ENCODE results near the gene SH3PXD2B.
"Not testable (repeated sequence)": the region's sequence is repeated elsewhere in the genome, so short reads cannot be mapped to it uniquely, and the experiment has no call there.

Gene SH3PXD2B

GRCh38 chr5:172407822-172408221 is 46.5 kb downstream of the SH3PXD2B start:
- DNase-seq (ENCODE audit: insufficient read length, low spot score) = no peak
- TF ChIP-seq TAF1 (IDR thresholded peaks at IDR 0.05; ENCODE audit: low read depth, low read length) = no peak
- no peak for TF ChIP-seq POLR2A (IDR thresholded peaks at IDR 0.05; ENCODE audit: low read depth, low read length)
- no peak for TF ChIP-seq PAX5 (IDR thresholded peaks at IDR 0.05; ENCODE audit: insufficient read depth, low read length, severe bottlenecking)
- no peak for TF ChIP-seq POLR2AphosphoS5 (IDR thresholded peaks at IDR 0.05; ENCODE audit: low read depth, low read length)
- TF ChIP-seq SPI1 (IDR thresholded peaks at IDR 0.05; ENCODE audit: low read depth, low read length) = no peak
- no peak for TF ChIP-seq POU2F2 (IDR thresholded peaks at IDR 0.05; ENCODE audit: low read depth, low read length)
- FAIRE-seq = no peak

GRCh38 chr5:172407241-172407691 is 47.1 kb downstream of the SH3PXD2B start:
- no peak for FAIRE-seq
- DNase-seq (ENCODE audit: insufficient read length, low spot score) = no peak
- no peak for TF ChIP-seq POU2F2 (IDR thresholded peaks at IDR 0.05; ENCODE audit: low read depth, low read length)
- TF ChIP-seq POLR2AphosphoS5 (IDR thresholded peaks at IDR 0.05; ENCODE audit: low read depth, low read length) = no peak
- TF ChIP-seq TAF1 (IDR thresholded peaks at IDR 0.05; ENCODE audit: low read depth, low read length) = no peak
- no peak for TF ChIP-seq PAX5 (IDR thresholded peaks at IDR 0.05; ENCODE audit: insufficient read depth, low read length, severe bottlenecking)
- TF ChIP-seq SPI1 (IDR thresholded peaks at IDR 0.05; ENCODE audit: low read depth, low read length) = no peak
- TF ChIP-seq POLR2A (IDR thresholded peaks at IDR 0.05; ENCODE audit: low read depth, low read length) = no peak

- FAIRE-seq (no peak), DNase-seq (ENCODE audit: insufficient read length, low spot score) (no peak)
- no peak for TF ChIP-seq POU2F2 (IDR thresholded peaks at IDR 0.05; ENCODE audit: low read depth, low read length)
- no peak for TF ChIP-seq POLR2AphosphoS5 (IDR thresholded peaks at IDR 0.05; ENCODE audit: low read depth, low read length)
- TF ChIP-seq SPI1 (IDR thresholded peaks at IDR 0.05; ENCODE audit: low read depth, low read length) = no peak
- TF ChIP-seq TAF1 (IDR thresholded peaks at IDR 0.05; ENCODE audit: low read depth, low read length) = no peak
- no peak for TF ChIP-seq PAX5 (IDR thresholded peaks at IDR 0.05; ENCODE audit: insufficient read depth, low read length, severe bottlenecking)
- TF ChIP-seq POLR2A (IDR thresholded peaks at IDR 0.05; ENCODE audit: low read depth, low read length) = no peak
Measured at GRCh38 chr5:172405226-172406107, 48.9 kb downstream of the SH3PXD2B start.

- TF ChIP-seq POLR2A (IDR thresholded peaks at IDR 0.05; ENCODE audit: low read depth, low read length) (no peak), POLR2AphosphoS5 (IDR thresholded peaks at IDR 0.05; ENCODE audit: low read depth, low read length) (no peak), PAX5 (IDR thresholded peaks at IDR 0.05; ENCODE audit: insufficient read depth, low read length, severe bottlenecking) (no peak), POU2F2 (IDR thresholded peaks at IDR 0.05; ENCODE audit: low read depth, low read length) (no peak), TAF1 (IDR thresholded peaks at IDR 0.05; ENCODE audit: low read depth, low read length) (no peak), SPI1 (IDR thresholded peaks at IDR 0.05; ENCODE audit: low read depth, low read length) (no peak)
- FAIRE-seq (no peak), DNase-seq (ENCODE audit: insufficient read length, low spot score) (no peak)
Measured at GRCh38 chr5:172404746-172405145, 49.6 kb downstream of the SH3PXD2B start.

GRCh38 chr5:172403817-172404216 is 50.5 kb downstream of the SH3PXD2B start:
- no peak for TF ChIP-seq TAF1 (IDR thresholded peaks at IDR 0.05; ENCODE audit: low read depth, low read length)
- no peak for TF ChIP-seq POU2F2 (IDR thresholded peaks at IDR 0.05; ENCODE audit: low read depth, low read length)
- TF ChIP-seq POLR2A (IDR thresholded peaks at IDR 0.05; ENCODE audit: low read depth, low read length) = no peak
- TF ChIP-seq SPI1 (IDR thresholded peaks at IDR 0.05; ENCODE audit: low read depth, low read length) = no peak
- TF ChIP-seq POLR2AphosphoS5 (IDR thresholded peaks at IDR 0.05; ENCODE audit: low read depth, low read length) = no peak
- no peak for TF ChIP-seq PAX5 (IDR thresholded peaks at IDR 0.05; ENCODE audit: insufficient read depth, low read length, severe bottlenecking)
- FAIRE-seq (no peak), DNase-seq (ENCODE audit: insufficient read length, low spot score) (no peak)

- DNase-seq (ENCODE audit: insufficient read length, low spot score) (no peak), FAIRE-seq (no peak)
- no peak for TF ChIP-seq POLR2A (IDR thresholded peaks at IDR 0.05; ENCODE audit: low read depth, low read length)
Measured at GRCh38 chr5:172403189-172403796, 51.0 kb downstream of the SH3PXD2B start.

- no peak for FAIRE-seq
- no peak for DNase-seq (ENCODE audit: insufficient read length, low spot score)
- TF ChIP-seq SPI1 (IDR thresholded peaks at IDR 0.05; ENCODE audit: low read depth, low read length) (no peak), POU2F2 (IDR thresholded peaks at IDR 0.05; ENCODE audit: low read depth, low read length) (no peak), POLR2AphosphoS5 (IDR thresholded peaks at IDR 0.05; ENCODE audit: low read depth, low read length) (no peak), TAF1 (IDR thresholded peaks at IDR 0.05; ENCODE audit: low read depth, low read length) (no peak), PAX5 (IDR thresholded peaks at IDR 0.05; ENCODE audit: insufficient read depth, low read length, severe bottlenecking) (no peak), POLR2A (IDR thresholded peaks at IDR 0.05; ENCODE audit: low read depth, low read length) (no peak)
Measured at GRCh38 chr5:172402531-172403188, 51.7 kb downstream of the SH3PXD2B start.

- not testable (repeated sequence) for DNase-seq (ENCODE audit: insufficient read length, low spot score); FAIRE-seq
Measured at GRCh38 chr5:172402031-172402430, 52.3 kb downstream of the SH3PXD2B start.

- no peak for DNase-seq (ENCODE audit: insufficient read length, low spot score)
- TF ChIP-seq TAF1 (IDR thresholded peaks at IDR 0.05; ENCODE audit: low read depth, low read length) = no peak
- TF ChIP-seq POLR2A (IDR thresholded peaks at IDR 0.05; ENCODE audit: low read depth, low read length) = no peak
- no peak for FAIRE-seq
Measured at GRCh38 chr5:172399826-172400225, 54.5 kb downstream of the SH3PXD2B start.

- no peak for FAIRE-seq
- TF ChIP-seq POU2F2 (IDR thresholded peaks at IDR 0.05; ENCODE audit: low read depth, low read length) (no peak), POLR2AphosphoS5 (IDR thresholded peaks at IDR 0.05; ENCODE audit: low read depth, low read length) (no peak), TAF1 (IDR thresholded peaks at IDR 0.05; ENCODE audit: low read depth, low read length) (no peak), PAX5 (IDR thresholded peaks at IDR 0.05; ENCODE audit: insufficient read depth, low read length, severe bottlenecking) (no peak)
- no peak for DNase-seq (ENCODE audit: insufficient read length, low spot score)
Measured at GRCh38 chr5:172399336-172399735, 55.0 kb downstream of the SH3PXD2B start.

- FAIRE-seq; DNase-seq (ENCODE audit: insufficient read length, low spot score): not testable (repeated sequence)
Measured at GRCh38 chr5:172398645-172399044, 55.7 kb downstream of the SH3PXD2B start.

- DNase-seq (ENCODE audit: insufficient read length, low spot score); FAIRE-seq: not testable (repeated sequence)
Measured at GRCh38 chr5:172396994-172397393, 57.3 kb downstream of the SH3PXD2B start.

Data from GM12891 (cell line).